Stimulated activated CD4-positive, alpha-beta T cell treated with anti-CD3 and anti-CD28 coated beads, Interleukin-15, amount 100 ng/mL, for 48 hours (primary cell): ENCODE results near the gene PCCA.
A peak's percentile ranks its signal among the peaks of the same experiment; 100 is the strongest.
"Not testable (repeated sequence)": the region's sequence is repeated elsewhere in the genome, so short reads cannot be mapped to it uniquely, and the experiment has no call there.

ENCODE experiments used
- DNase-seq, 2 donors: peaks; one replicate each; pipeline ENCODE4 v3.0.0-alpha.2; 2020; ENCODE audit warnings: low read depth in 2 of 2

PCCA gene

GRCh38 chr13:100544866-100545683 lies 456.2 kb downstream of the PCCA start:
- DNase-seq, result no peak

- DNase-seq, result no peak
Observed at GRCh38 chr13:100545684-100546061, 456.8 kb downstream of the PCCA start.

GRCh38 chr13:100546713-100547405 lies 458.0 kb downstream of the PCCA start:
- no peak for DNase-seq

DNA sequence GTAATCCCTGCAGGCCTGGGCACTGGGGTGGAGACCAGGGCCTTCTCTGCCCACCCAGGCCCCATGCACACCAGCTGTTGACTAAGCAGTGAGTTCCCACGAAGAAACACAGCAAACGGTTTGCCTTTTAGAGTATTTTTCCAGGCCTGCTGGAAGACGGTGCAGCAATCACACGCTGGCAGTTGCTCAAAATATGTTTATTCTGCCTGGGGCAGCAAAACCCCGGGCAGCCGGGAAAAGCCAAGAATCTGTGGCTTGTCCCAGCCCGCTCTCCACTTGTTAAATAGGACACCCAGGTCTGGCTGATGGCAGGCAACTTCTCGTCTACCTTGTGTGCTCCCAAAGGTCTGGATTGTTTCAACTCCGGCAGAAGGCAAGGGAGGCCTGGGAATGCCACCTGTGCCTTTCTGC lies 458.9 kb downstream of the PCCA start:
- no peak for DNase-seq

DNA sequence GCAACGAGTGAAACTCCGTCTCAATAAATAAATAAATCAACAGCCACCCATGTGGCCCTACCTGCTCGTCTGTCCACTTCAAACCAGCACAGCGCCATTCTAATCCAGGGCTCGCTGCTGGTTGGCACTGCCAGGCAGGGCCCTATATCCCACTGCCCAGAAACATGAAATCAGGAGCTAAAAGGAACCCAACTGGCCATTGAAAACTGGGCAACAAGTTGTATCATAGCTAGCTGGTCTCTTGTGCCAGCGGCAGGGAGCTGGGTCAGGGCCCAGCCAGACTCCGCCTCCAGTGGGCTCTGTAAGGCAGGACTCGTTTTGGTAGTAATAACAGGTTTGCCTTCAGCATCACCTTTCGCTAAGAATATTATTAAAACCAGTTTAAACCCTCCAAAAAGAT lies 460.4 kb downstream of the PCCA start:
- no peak for DNase-seq

- no peak for DNase-seq
Observed at GRCh38 chr13:100552755-100553154, 463.9 kb downstream of the PCCA start.

- no peak for DNase-seq
Observed at GRCh38 chr13:100559886-100560285, 471.0 kb downstream of the PCCA start.

DNA sequence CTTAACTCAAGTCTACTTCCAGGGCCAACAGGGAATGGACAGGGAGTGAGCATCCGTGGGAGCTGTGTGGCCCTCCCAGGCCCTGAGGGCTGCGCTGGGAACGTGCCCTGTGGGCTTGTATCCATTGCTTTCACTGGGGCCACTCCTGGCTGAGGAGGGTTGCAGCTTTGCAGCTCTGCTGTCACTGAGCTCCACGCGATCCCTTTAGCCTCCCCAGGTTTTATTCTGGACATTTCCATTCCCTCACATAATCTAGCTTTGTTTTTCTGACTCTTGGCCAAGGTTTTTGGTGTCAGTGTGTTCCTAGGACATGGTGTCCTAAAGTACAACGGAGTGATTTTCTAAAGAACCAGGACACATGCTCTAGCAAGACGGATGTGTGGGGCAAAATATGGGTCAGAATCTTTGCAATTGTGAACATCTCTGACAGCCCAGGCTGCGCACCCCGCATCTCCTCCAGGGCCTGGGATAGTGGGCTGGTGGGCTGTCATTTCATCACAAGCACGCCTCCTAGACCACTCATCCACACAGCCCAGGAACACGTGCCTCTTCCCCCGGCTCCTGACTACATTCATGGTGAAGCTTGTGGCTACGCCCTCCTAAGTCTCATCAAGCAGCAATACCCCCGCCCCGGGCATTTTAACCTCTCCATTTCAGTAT lies 471.7 kb downstream of the PCCA start:
- no peak for DNase-seq

DNA sequence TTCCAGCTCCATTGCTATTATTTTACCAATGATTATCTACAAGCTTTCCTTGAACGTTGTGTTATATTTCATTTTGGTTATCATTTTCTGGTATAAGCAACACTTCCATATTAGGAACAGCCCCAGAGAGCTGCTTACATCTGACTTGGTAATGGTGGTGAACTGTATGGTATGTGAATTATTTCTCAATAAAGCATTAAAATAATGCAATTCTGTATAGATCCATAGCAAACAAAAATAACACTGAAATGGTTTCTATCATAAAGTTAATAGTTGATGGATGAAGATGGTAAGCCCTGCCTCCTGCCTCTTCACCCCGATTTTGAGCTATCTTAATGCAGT lies 472.2 kb downstream of the PCCA start:
- DNase-seq, result no peak

- no peak for DNase-seq
Observed at GRCh38 chr13:100561599-100562204, 472.8 kb downstream of the PCCA start.

DNA sequence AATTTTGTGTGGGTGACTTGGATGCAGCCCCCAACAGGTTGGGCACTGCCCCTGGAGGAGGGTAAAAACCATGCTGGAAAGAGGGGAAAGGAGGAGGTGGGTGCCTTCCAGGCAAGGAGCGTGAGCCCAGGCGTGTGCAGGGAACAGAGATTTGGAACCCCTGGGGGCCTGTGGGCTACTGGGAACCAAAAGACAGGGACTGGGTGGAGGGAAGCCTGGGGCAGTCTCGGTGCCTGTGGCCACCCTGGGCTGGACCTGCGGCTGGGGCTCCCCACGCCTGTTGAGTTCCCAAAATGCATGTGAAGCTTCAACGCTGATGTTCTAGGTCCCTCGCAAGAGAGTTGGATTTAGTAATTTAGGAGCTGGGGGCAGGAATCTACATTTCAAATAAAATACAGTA lies 474.9 kb downstream of the PCCA start:
- DNase-seq, result no peak

DNA sequence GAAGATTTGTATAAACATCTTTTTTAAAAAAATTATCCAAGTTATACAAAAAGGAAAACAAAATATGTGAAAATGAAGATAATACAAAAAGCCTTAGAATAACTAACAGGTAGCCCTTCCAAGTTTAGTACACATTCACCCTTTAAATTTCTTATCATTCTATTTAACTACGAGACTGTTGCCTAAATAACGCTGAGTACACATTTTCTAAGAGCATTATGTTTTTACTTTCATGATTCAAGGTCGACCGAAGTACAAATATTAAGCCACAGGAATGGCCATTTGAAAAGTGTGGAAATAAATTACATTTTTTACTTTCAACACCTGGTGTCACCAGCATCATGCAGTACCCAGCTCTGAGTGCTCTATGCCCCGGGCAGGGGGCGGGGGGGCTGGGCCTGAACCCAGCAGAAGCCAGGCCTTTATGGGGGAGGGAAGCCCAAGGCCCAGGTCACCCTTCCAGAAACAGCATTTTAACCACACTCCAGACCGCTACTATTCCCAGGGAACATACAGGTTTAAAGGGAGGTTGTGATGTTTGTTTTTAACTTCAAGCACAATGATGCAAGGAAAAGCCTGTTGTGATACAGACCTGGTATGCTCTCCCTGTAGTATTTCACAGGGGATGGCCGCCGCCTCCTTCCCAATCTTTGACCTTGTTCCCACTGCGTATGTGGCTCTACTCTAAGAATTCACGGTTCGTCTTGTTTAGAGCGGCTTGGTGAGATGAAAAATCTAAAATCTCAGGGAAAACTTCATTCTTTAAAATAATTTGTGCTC lies 475.7 kb downstream of the PCCA start:
- no peak for DNase-seq

- DNase-seq, result no peak
Observed at GRCh38 chr13:100565286-100565685, 476.4 kb downstream of the PCCA start.

DNA sequence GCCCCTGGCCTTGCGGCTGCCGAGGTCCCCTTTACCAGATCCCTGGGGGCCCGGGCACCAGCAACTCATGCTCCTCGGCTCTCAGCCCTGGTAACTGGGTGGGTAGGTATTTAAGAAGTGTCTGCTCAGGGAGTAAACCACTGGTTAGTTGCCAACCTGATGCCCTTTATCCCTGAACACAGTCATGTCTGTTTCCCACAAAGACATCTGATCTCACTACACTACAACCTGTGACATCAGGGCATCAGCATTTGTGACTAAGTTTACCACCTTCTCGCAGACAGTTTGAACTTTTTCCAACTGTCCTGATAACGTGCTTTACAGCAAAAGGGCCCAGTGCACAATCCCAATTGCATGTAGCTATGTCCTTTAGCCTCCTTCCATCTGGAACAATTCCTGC lies 477.6 kb downstream of the PCCA start:
- no peak for DNase-seq

DNA sequence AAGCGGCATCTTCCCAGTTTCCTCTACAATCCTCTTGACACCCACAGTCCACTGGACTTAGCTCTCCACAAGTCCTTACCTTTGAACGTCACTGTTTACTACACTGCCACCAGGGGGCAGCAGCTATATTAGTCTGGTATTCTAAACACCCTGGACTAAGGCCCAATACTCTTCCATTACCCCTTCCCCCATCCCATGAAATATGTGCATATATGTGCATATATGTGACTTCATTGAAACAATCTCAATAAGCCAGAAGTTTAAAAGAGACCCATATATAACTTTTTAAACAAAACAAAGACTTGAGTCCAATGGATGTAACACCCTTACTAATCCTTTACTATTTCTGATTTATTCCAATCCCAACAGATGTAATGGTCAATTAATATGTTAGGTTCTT lies 484.2 kb downstream of the PCCA start:
- DNase-seq, result peak; percentile 45 to 68

DNA sequence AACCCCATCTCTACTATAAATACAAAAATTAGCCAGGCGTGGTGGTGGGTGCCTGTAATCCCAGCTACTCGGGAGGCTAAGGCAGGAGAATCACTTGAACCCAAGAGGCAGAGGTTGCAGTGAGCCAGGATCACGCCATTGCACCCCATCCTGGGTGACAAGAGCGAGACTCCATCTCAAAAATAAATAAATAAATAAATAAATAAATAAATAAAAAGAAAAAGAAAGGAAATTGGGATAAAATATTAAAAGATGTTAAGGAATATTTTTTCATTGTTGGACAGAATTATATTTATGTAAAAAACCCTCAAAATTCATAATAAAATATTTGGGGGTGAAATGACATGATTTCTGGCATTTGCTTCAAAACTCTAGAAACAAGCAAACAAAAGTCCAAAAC lies 488.3 kb downstream of the PCCA start:
- not testable (repeated sequence) for DNase-seq
